Trophoblast cell (in vitro differentiated cells and primary cell): Measurements from ENCODE around the gene SCFD1.
A peak's percentile ranks its signal among the peaks of the same experiment; 100 is the strongest.
"Not testable (repeated sequence)": the region's sequence is repeated elsewhere in the genome, so short reads cannot be mapped to it uniquely, and the experiment has no call there.

Experiments
- DNase-seq, 2 donors: peaks; one replicate each; pipeline ENCODE4 v3.0.0-alpha.2; 2016
- H2AFZ ChIP-seq: 2 replicates; pipeline ENCODE4 v1.6.1; 2013; ENCODE audit warnings: low read length, moderate library complexity, mild to moderate bottlenecking; ENCODE audit not compliant: insufficient read depth, poor library complexity
- H2AK5ac ChIP-seq: 2 replicates; pipeline ENCODE4 v1.6.1; 2013; ENCODE audit warnings: mild to moderate bottlenecking, low read length
- H2BK120ac ChIP-seq: 2 replicates; pipeline ENCODE4 v1.6.1; 2013; ENCODE audit warnings: low read length, mild to moderate bottlenecking, moderate library complexity; ENCODE audit not compliant: insufficient read depth, poor library complexity
- H2BK12ac ChIP-seq: 2 replicates; pipeline ENCODE4 v1.6.1; 2013; ENCODE audit warnings: mild to moderate bottlenecking, low read length, moderate library complexity
- H2BK5ac ChIP-seq: 2 replicates; pipeline ENCODE4 v1.6.1; 2013; ENCODE audit warnings: low read length, low read depth, moderate library complexity, mild to moderate bottlenecking; ENCODE audit not compliant: poor library complexity
- H3K14ac ChIP-seq: 2 replicates; pipeline ENCODE4 v1.6.1; 2013; ENCODE audit warnings: mild to moderate bottlenecking, low read length
- H3K18ac ChIP-seq: 2 replicates; pipeline ENCODE4 v1.6.1; 2013; ENCODE audit warnings: mild to moderate bottlenecking, low read length
- H3K23ac ChIP-seq: 2 replicates; pipeline ENCODE4 v1.6.1; 2013; ENCODE audit warnings: low read length
- H3K27ac ChIP-seq: 2 replicates; pipeline ENCODE4 v1.5.1; 2013; ENCODE audit warnings: low read depth, mild to moderate bottlenecking, inconsistent platforms, low read length, moderate library complexity
- H3K27me3 ChIP-seq: 2 replicates; pipeline ENCODE4 v1.6.1; 2013; ENCODE audit warnings: inconsistent platforms, mild to moderate bottlenecking, low read length, moderate library complexity; ENCODE audit not compliant: insufficient read depth
- H3K36me3 ChIP-seq, 2 experiments: 1 replicate in 1 of 2; 2 replicates in 1 of 2; pipeline ENCODE4 v1.6.1; 2013; ENCODE audit warnings: low read length in 2 of 2, mild to moderate bottlenecking in 2 of 2, moderate library complexity in 1 of 2; ENCODE audit not compliant: insufficient read depth in 2 of 2, control insufficient read depth in 1 of 2
- H3K4ac ChIP-seq: 2 replicates; pipeline ENCODE4 v1.6.1; 2013; ENCODE audit warnings: low read depth, mild to moderate bottlenecking, low read length, moderate library complexity
- H3K4me1 ChIP-seq, 2 experiments: 1 replicate in 1 of 2; 2 replicates in 1 of 2; pipeline ENCODE4 v1.6.1; 2013; ENCODE audit warnings: low read length in 2 of 2, mild to moderate bottlenecking in 2 of 2, moderate library complexity in 1 of 2; ENCODE audit not compliant: insufficient read depth in 2 of 2, control insufficient read depth in 1 of 2
- H3K4me2 ChIP-seq: 2 replicates; pipeline ENCODE4 v1.6.1; 2013; ENCODE audit warnings: inconsistent platforms, mild to moderate bottlenecking, low read length, moderate library complexity
- H3K4me3 ChIP-seq: 2 replicates; pipeline ENCODE4 v1.5.1; 2013; ENCODE audit warnings: mild to moderate bottlenecking, low read depth, low read length, inconsistent platforms
- H3K79me1 ChIP-seq: one replicate; pipeline ENCODE4 v1.6.1; 2013; ENCODE audit warnings: low read length
- H3K79me2 ChIP-seq: 2 replicates; pipeline ENCODE4 v1.6.1; 2013; ENCODE audit warnings: low read length, mild to moderate bottlenecking; ENCODE audit not compliant: control insufficient read depth, insufficient read depth, poor library complexity
- H3K9ac ChIP-seq: 2 replicates; pipeline ENCODE4 v1.6.1; 2013; ENCODE audit warnings: mild to moderate bottlenecking, low read length
- H3K9me3 ChIP-seq: 2 replicates; pipeline ENCODE4 v1.6.1; 2013; ENCODE audit warnings: low read depth, mild to moderate bottlenecking, control low read depth, inconsistent platforms, low read length; ENCODE audit not compliant: insufficient read depth
- H4K12ac ChIP-seq: 2 replicates; pipeline ENCODE4 v1.6.1; 2013; ENCODE audit warnings: low read depth, mild to moderate bottlenecking, low read length, moderate library complexity
- H4K8ac ChIP-seq: 2 replicates; pipeline ENCODE4 v1.6.1; 2013; ENCODE audit warnings: low read depth, mild to moderate bottlenecking, low read length, moderate library complexity
- H4K91ac ChIP-seq: one replicate; pipeline ENCODE4 v1.6.1; 2013; ENCODE audit warnings: low read depth, mild to moderate bottlenecking, low read length, moderate library complexity
- WGBS: extraction: QIAGEN DNeasy Blood & Tissue Kit; methylation state at CpG from one replicate; pipeline ENCODE4 v1.1.7; 2013; ENCODE audit warnings: missing lambda C conversion rate; ENCODE audit not compliant: insufficient read length, insufficient coverage; ENCODE audit errors: extremely low coverage; 5-methylcytosine and 5-hydroxymethylcytosine counted together

The SCFD1 gene

GRCh38 chr14:30690487-30691355, 68.6 kb downstream of the SCFD1 start:
- not testable (repeated sequence) for H3K18ac ChIP-seq, H3K79me2 ChIP-seq, H3K27me3 ChIP-seq, H3K79me1 ChIP-seq, H3K4me3 ChIP-seq, H3K23ac ChIP-seq, H3K36me3 ChIP-seq, H2BK5ac ChIP-seq, H2BK12ac ChIP-seq, H3K9ac ChIP-seq, H4K12ac ChIP-seq, H2AFZ ChIP-seq, H2AK5ac ChIP-seq, H3K9me3 ChIP-seq, H3K4me1 ChIP-seq, H3K4me2 ChIP-seq, H3K4ac ChIP-seq, H3K14ac ChIP-seq
- Histone ChIP-seq H4K8ac (peak overlapping the region; percentile 65), H4K91ac (peak overlapping the region; percentile 73), H3K27ac (peak overlapping the region; percentile 58), H2BK120ac (peak overlapping the region; percentile 66)
- no CpG with 5 or more reads among the region's 28 CpGs for WGBS
- peak in 1 of 2 donors; percentile 15 for DNase-seq

- no peak overlapping the region for H3K4me3 ChIP-seq
- no peaks in the 10 kb centered on the region for H3K9me3 ChIP-seq
- H3K4ac ChIP-seq: no peak overlapping the region
- H3K79me1 ChIP-seq: no peaks in the 10 kb centered on the region
- no peaks in the 10 kb centered on the region for H3K79me2 ChIP-seq
- H4K91ac ChIP-seq: no peak overlapping the region
- peaks cover 2 to 7% of the 10 kb centered on the region in 2 experiments for H3K36me3 ChIP-seq
- no CpG with 5 or more reads among the region's 5 CpGs for WGBS
- H4K12ac ChIP-seq: no peak overlapping the region
- DNase-seq: no peak
- no peaks in the 10 kb centered on the region for H3K4me1 ChIP-seq
- H2AFZ ChIP-seq: no peak overlapping the region
- H2AK5ac ChIP-seq: no peak overlapping the region
- H3K14ac ChIP-seq: no peak overlapping the region
- no peak overlapping the region for H3K23ac ChIP-seq
- no peaks in the 10 kb centered on the region for H3K27me3 ChIP-seq
- H4K8ac ChIP-seq: no peak overlapping the region
- H3K27ac ChIP-seq: no peak overlapping the region
- H3K18ac ChIP-seq: no peak overlapping the region
- H2BK120ac ChIP-seq: no peak overlapping the region
- no peak overlapping the region for H3K9ac ChIP-seq
- no peak overlapping the region for H3K4me2 ChIP-seq
- no peak overlapping the region for H2BK5ac ChIP-seq
- no peak overlapping the region for H2BK12ac ChIP-seq
Observed at GRCh38 chr14:30691751-30692398, 69.8 kb downstream of the SCFD1 start.

- WGBS: no CpG with 5 or more reads among the region's 1 CpG
- no peak overlapping the region for H3K4me3 ChIP-seq
Observed at GRCh38 chr14:30692669-30693068, 70.5 kb downstream of the SCFD1 start.

GRCh38 chr14:30698463-30698862, 76.3 kb downstream of the SCFD1 start:
- Histone ChIP-seq H2AK5ac (no peak overlapping the region), H3K9me3 (no peaks in the 10 kb centered on the region), H3K27ac (no peak overlapping the region), H4K8ac (no peak overlapping the region), H3K27me3 (no peaks in the 10 kb centered on the region), H4K91ac (no peak overlapping the region), H3K79me2 (no peaks in the 10 kb centered on the region), H3K9ac (no peak overlapping the region), H2BK120ac (no peak overlapping the region), H3K4me1 (no peaks in the 10 kb centered on the region), H3K23ac (no peak overlapping the region), H2AFZ (no peak overlapping the region), H3K36me3 (peaks cover 8 to 14% of the 10 kb centered on the region in 2 experiments), H2BK12ac (no peak overlapping the region), H2BK5ac (no peak overlapping the region), H3K79me1 (no peaks in the 10 kb centered on the region), H3K4ac (no peak overlapping the region), H3K4me3 (no peak overlapping the region), H3K18ac (no peak overlapping the region), H3K14ac (no peak overlapping the region), H3K4me2 (no peak overlapping the region), H4K12ac (no peak overlapping the region)
- no CpG with 5 or more reads among the region's 5 CpGs for WGBS
- DNase-seq: no peak

More at GRCh38 chr14:30692669-30693068, 70.5 kb downstream of the SCFD1 start:
- H3K27me3 ChIP-seq: no peaks in the 10 kb centered on the region
- H2AK5ac ChIP-seq: no peak overlapping the region
- H3K4ac ChIP-seq: no peak overlapping the region
- no peaks in the 10 kb centered on the region for H3K9me3 ChIP-seq
- H2AFZ ChIP-seq: no peak overlapping the region
- no peaks in the 10 kb centered on the region for H3K79me2 ChIP-seq
- DNase-seq: no peak
- H3K14ac ChIP-seq: no peak overlapping the region
- H3K4me1 ChIP-seq: no peaks in the 10 kb centered on the region
- peaks cover 2 to 9% of the 10 kb centered on the region in 2 experiments for H3K36me3 ChIP-seq
- no peak overlapping the region for H3K27ac ChIP-seq
- H3K23ac ChIP-seq: no peak overlapping the region
- no peak overlapping the region for H4K8ac ChIP-seq
- H3K18ac ChIP-seq: no peak overlapping the region
- H3K4me2 ChIP-seq: no peak overlapping the region
- no peak overlapping the region for H2BK12ac ChIP-seq
- no peaks in the 10 kb centered on the region for H3K79me1 ChIP-seq
- H4K12ac ChIP-seq: no peak overlapping the region
- H3K9ac ChIP-seq: no peak overlapping the region
- H2BK120ac ChIP-seq: no peak overlapping the region
- no peak overlapping the region for H2BK5ac ChIP-seq
- H4K91ac ChIP-seq: no peak overlapping the region
